Astrocyte of the spinal cord (primary cell): ENCODE results near the gene CCNT2.
A peak's percentile ranks its signal among the peaks of the same experiment; 100 is the strongest.
"Not testable (repeated sequence)": the region's sequence is repeated elsewhere in the genome, so short reads cannot be mapped to it uniquely, and the experiment has no call there.

Experiments used
- DNase-seq: peaks from one replicate; pipeline ENCODE4 v3.0.0; 2011; ENCODE audit warnings: low read depth, low spot score
- H3K4me3 ChIP-seq: 2 replicates; pipeline ENCODE4 v1.5.1; 2011; ENCODE audit warnings: low read depth, mild to moderate bottlenecking, low read length, moderate library complexity
- in situ Hi-C: cut with HindIII; loops from 2 replicates; pipeline ENCODE4 v1.10.0; 2017; ENCODE audit warnings: low sequenced_read_pairs
- TF ChIP-seq, protein P1 (sequence below): IDR thresholded peaks from 2 replicates; pipeline ENCODE4 v1.5.1; 2012; ENCODE audit warnings: low read depth, mild to moderate bottlenecking, low read length, inconsistent platforms

CCNT2 gene

DNA sequence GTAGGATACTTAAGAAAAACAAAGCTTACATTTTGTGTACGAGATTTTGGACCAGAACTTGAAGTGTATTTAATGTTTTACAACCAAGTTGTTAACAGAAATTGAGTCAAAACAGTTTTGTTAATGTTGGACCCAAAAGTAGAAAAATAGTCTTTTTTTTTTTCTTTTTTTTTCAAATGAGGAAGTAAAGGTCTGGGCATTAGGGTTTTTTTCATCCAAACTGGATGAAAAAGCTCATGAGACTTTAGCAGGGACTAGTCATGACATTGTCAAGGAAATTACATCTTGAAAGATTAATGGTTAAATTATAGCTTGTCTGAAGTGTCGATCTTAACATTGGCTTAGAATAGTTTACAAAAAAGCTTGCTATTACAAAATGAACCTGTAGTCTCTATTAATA, 32.3 kb downstream of the CCNT2 start:
- TF ChIP-seq, protein P1, sequence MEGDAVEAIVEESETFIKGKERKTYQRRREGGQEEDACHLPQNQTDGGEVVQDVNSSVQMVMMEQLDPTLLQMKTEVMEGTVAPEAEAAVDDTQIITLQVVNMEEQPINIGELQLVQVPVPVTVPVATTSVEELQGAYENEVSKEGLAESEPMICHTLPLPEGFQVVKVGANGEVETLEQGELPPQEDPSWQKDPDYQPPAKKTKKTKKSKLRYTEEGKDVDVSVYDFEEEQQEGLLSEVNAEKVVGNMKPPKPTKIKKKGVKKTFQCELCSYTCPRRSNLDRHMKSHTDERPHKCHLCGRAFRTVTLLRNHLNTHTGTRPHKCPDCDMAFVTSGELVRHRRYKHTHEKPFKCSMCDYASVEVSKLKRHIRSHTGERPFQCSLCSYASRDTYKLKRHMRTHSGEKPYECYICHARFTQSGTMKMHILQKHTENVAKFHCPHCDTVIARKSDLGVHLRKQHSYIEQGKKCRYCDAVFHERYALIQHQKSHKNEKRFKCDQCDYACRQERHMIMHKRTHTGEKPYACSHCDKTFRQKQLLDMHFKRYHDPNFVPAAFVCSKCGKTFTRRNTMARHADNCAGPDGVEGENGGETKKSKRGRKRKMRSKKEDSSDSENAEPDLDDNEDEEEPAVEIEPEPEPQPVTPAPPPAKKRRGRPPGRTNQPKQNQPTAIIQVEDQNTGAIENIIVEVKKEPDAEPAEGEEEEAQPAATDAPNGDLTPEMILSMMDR = no peak
- H3K4me3 ChIP-seq = no peak overlapping the region
- in situ Hi-C loops = no loop called here
- DNase-seq = no peak

DNA sequence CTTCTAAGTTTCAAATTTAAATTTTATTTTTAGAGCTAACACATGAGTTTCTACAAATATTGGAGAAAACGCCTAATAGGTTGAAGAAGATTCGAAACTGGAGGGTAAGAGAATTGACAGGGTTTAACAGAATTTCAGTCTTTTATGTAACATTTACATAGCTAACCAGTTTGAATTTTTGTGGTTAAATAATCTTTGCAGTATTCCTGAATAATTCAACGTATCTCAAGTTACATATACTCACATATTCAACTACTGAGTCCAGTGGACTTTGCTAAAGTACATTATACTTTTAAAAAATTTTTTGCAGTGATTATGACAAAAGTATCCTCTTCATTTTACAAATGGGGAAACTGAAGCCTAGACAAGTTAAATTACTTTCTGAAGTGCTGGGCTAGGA, 34.0 kb downstream of the CCNT2 start:
- no peak overlapping the region for H3K4me3 ChIP-seq
- in situ Hi-C loops = no loop called here
- DNase-seq = peak; percentile 7
- TF ChIP-seq, protein P1 = no peak

DNA sequence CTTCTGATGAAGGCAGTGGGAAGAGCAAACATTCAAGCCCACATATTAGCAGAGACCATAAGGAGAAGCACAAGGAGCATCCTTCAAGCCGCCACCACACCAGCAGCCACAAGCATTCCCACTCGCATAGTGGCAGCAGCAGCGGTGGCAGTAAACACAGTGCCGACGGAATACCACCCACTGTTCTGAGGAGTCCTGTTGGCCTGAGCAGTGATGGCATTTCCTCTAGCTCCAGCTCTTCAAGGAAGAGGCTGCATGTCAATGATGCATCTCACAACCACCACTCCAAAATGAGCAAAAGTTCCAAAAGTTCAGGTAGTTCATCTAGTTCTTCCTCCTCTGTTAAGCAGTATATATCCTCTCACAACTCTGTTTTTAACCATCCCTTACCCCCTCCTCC, 35.4 kb downstream of the CCNT2 start:
- in situ Hi-C loops = no loop called here
- TF ChIP-seq, protein P1 = no peak
- DNase-seq = no peak
- no peak overlapping the region for H3K4me3 ChIP-seq

DNA sequence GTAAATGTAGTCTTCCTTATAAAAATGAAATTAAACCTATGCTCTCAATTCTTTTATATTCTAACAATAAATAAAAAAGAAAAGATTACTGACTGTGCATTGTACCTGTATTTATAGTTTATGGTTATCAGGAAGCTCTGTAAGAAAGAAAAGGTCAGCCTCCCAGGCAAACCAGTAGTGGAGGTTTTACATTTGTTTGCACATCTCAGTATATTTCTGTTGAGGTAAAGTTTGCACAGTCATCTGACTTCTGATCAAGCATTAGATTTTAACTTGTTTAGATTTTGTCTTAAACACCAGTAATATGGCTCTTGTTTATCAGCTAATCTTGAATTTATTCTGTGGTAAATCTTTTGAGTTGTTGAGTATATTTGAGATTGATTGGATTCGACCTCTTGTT, 37.1 kb downstream of the CCNT2 start:
- in situ Hi-C loops = no loop called here
- no peak overlapping the region for H3K4me3 ChIP-seq
- TF ChIP-seq, protein P1 = no peak
- no peak for DNase-seq

DNA sequence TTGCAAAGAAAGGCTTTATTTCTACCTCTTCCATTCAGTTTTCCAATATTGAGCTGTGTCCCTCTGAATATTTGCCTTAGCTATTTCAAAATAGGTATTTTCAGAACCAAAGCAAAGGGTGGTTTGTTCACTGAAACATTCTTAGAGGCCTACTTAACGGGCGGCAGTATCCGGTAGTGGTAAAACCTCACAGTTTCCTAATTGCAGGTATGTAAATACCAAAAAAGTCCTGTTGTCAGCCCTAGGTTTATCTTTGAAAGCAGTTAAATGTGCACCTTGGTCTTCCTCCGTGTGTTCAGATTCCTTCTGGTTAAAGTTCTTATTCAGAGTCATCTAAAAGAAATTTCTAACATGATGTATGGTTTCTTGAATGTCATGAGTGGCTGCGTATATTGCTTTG, 38.9 kb downstream of the CCNT2 start:
- DNase-seq = no peak
- TF ChIP-seq, protein P1 = no peak
- no peak overlapping the region for H3K4me3 ChIP-seq
- in situ Hi-C loops = no loop called here

DNA sequence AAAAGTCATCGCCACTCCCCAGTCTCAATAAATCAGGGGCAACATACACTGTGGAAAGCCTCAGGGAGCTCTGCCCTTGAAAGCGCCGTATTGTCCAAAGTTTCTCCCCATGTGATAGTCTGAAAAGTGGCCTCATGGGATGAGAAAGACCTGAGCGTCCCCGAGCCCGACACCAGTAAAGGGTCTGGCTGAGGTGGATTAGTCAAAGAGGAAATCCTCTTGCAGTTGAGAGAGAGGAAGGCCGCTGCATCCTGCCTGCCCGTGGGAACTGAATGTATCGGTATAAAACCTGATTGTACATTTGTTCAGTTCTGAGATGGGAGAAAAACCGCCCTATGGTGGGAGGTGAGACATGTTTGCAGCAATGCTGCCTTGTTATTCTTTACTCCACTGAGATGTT, 48.5 kb downstream of the CCNT2 start:
- in situ Hi-C loops, H3K4me3 ChIP-seq, DNase-seq: not testable (repeated sequence)

DNA sequence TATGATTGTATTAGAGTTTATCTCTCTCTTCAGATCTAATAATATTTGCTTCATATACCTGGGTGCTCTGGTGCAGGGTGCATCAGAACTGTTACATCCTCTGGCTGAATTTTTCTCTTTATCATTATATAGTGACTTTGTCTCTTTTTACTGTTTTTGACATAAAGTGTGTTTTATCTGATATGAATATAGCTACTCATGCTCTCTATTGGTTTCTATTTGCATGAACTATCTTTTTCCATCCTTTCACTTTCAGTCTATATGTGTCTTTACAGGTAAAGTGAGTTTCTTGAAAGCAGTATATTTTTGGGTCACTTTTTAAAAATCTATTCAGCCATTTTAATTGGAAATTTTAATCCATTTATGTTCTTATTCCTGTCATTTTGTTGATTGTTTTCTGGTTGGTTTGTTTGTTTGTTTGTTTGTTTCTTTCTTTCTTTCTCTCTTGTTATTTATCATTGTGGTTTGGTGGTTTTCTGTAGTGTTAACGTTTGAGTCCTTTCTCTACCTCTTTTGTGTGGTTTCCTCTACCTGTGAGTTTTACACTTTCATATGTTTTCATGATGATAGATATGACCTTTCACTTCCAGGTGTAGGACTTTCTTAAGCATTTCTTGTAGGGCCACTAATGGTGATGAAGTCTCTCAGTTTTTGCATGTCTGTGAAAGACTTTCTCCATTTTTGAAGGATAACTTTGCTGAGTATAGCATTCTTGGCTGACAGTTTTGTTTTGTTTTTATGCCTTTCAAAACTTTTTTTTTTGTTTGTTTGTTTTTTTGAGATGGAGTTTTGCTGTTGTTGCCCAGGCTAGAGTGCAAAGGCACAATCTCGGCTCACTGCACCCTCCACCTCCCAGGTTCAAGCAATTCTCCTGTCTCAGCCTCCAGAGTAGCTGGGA, 54.9 kb downstream of the CCNT2 start:
- DNase-seq = no peak
- in situ Hi-C loops = no loop called here
- TF ChIP-seq, protein P1 = no peak
- no peak overlapping the region for H3K4me3 ChIP-seq
